Measurements from ENCODE around the gene OR8H2.

GRCh38 chr11:56103210-56103737 is at the start of gene OR8H2:
- no peak for TF ChIP-seq CTCF (IDR thresholded peaks at IDR 0.05)
- TF ChIP-seq EP300 (IDR thresholded peaks at IDR 0.05), result no peak
- no peak for TF ChIP-seq POLR2A (IDR thresholded peaks at IDR 0.05)
- TF ChIP-seq POLR2AphosphoS5 (IDR thresholded peaks at IDR 0.05), result no peak
